ENCODE data around the gene PLA2G4E.

The PLA2G4E gene

GRCh38 chr15:42020713-42021273, at the start of gene PLA2G4E:
TSS of gene PLA2G4E (minus strand) at chr15:42021042. CDS start at chr15:42021030, 12 bp downstream.
- no peak for DNase-seq

- DNase-seq: no peak
Measured at GRCh38 chr15:42070279-42070975, 49.6 kb upstream of the PLA2G4E start.

GRCh38 chr15:42069496-42070278, 48.8 kb upstream of the PLA2G4E start:
- no peak for DNase-seq

- DNase-seq: no peak
Measured at GRCh38 chr15:42069025-42069424, 48.2 kb upstream of the PLA2G4E start.

- DNase-seq: no peak
Measured at GRCh38 chr15:42068601-42069000, 47.8 kb upstream of the PLA2G4E start.

- DNase-seq: no peak
Measured at GRCh38 chr15:42066764-42067415, 46.0 kb upstream of the PLA2G4E start.

GRCh38 chr15:42065468-42065867, 44.6 kb upstream of the PLA2G4E start:
- no peak for DNase-seq

GRCh38 chr15:42065033-42065432, 44.2 kb upstream of the PLA2G4E start:
- DNase-seq: no peak

- no peak for DNase-seq
Measured at GRCh38 chr15:42064271-42064670, 43.4 kb upstream of the PLA2G4E start.

GRCh38 chr15:42063122-42063848, 42.4 kb upstream of the PLA2G4E start:
- no peak for DNase-seq

- DNase-seq: no peak
Measured at GRCh38 chr15:42062284-42062806, 41.5 kb upstream of the PLA2G4E start.

- DNase-seq: no peak
Measured at GRCh38 chr15:42060797-42061196, 40.0 kb upstream of the PLA2G4E start.

GRCh38 chr15:42060477-42060763, 39.6 kb upstream of the PLA2G4E start:
- no peak for DNase-seq

GRCh38 chr15:42059661-42060476, 39.0 kb upstream of the PLA2G4E start:
- peak; percentile 21 for DNase-seq

GRCh38 chr15:42058791-42059190, 37.9 kb upstream of the PLA2G4E start:
- DNase-seq: no peak

GRCh38 chr15:42057799-42058646, 37.2 kb upstream of the PLA2G4E start:
- DNase-seq: no peak

- DNase-seq: peak; percentile 73
Measured at GRCh38 chr15:42056934-42057798, 36.3 kb upstream of the PLA2G4E start.

GRCh38 chr15:42053914-42054313, 33.1 kb upstream of the PLA2G4E start:
- no peak for DNase-seq

GRCh38 chr15:42053010-42053409, 32.2 kb upstream of the PLA2G4E start:
- DNase-seq: no peak

All from NCI-H524 treated with DMSO at 0.1 percent for 48 hours (cell line).